Sigmoid colon (tissue), 3 donors: Measurements from ENCODE around the gene ASPRV1.

Experiments used
- CTCF ChIP-seq, 4 experiments: fragments of 450-650 bp in 3 of 4; fragments of 200-600 bp in 1 of 4; IDR thresholded peaks; one replicate each; pipeline ENCODE4 v1.5.1; 2016 to 2019; ENCODE audit warnings: antibody characterized with exemption in 4 of 4, mild to moderate bottlenecking in 3 of 4, moderate library complexity in 2 of 4
- POLR2A ChIP-seq, 2 donors: fragments of 450-650 bp; IDR thresholded peaks; one replicate each; pipeline ENCODE4 v1.6.1; 2016; ENCODE audit warnings: antibody characterized with exemption in 2 of 2, mild to moderate bottlenecking in 2 of 2, moderate library complexity in 2 of 2

- TF ChIP-seq CTCF (IDR thresholded peaks at IDR 0.05) (no peak), POLR2A (IDR thresholded peaks at IDR 0.05) (no peak)
These were observed 3.0 kb downstream of the ASPRV1 start for GRCh38 chr2:69958480-69958879.
